HL-60 (cell line): ENCODE results near the gene HEPN1.

Experiments
- DNase-seq, 2 experiments: peaks; one replicate each; pipeline ENCODE4 v3.0.0-alpha.2; 2010 to 2020; ENCODE audit warnings: low read depth in 1 of 2, low spot score in 1 of 2
- H3K27ac ChIP-seq: fragments of 250-450 bp; sonication (Bioruptor Pico); replicated peaks from 2 replicates; pipeline ENCODE4 v1.5.1; 2020; ENCODE audit warnings: mild to moderate bottlenecking, moderate library complexity
- H3K27me3 ChIP-seq: fragments of 250-450 bp; sonication (Bioruptor Pico); 2 replicates; pipeline ENCODE4 v1.5.1; 2021; ENCODE audit warnings: mild to moderate bottlenecking, moderate library complexity; ENCODE audit not compliant: insufficient read depth, poor library complexity, severe bottlenecking
- H3K4me3 ChIP-seq: replicated peaks from 2 replicates; pipeline ENCODE4 v1.5.1; 2011; ENCODE audit warnings: mild to moderate bottlenecking, control low read depth, low read length; ENCODE audit not compliant: insufficient read depth
- GABPA ChIP-seq: IDR thresholded peaks from 2 replicates; pipeline ENCODE4 v1.6.1; 2012; ENCODE audit warnings: low read depth
- POLR2AphosphoS5 ChIP-seq: IDR thresholded peaks from 2 replicates; pipeline ENCODE4 v1.6.1; 2012; ENCODE audit warnings: low read depth
- SPI1 ChIP-seq: IDR thresholded peaks from 2 replicates; pipeline ENCODE4 v1.6.1; 2012; ENCODE audit warnings: low read depth, mild to moderate bottlenecking, borderline replicate concordance
- TF ChIP-seq, protein P1 (sequence below): IDR thresholded peaks from one replicate; pipeline ENCODE4 v1.5.1; 2011; ENCODE audit warnings: low read length, control low read depth, inconsistent platforms; ENCODE audit not compliant: insufficient read depth
- TF ChIP-seq, protein P2 (sequence below): IDR thresholded peaks from 2 replicates; pipeline ENCODE4 v1.6.1; 2012; ENCODE audit warnings: low read depth; ENCODE audit not compliant: insufficient replicate concordance

The HEPN1 gene

DNA sequence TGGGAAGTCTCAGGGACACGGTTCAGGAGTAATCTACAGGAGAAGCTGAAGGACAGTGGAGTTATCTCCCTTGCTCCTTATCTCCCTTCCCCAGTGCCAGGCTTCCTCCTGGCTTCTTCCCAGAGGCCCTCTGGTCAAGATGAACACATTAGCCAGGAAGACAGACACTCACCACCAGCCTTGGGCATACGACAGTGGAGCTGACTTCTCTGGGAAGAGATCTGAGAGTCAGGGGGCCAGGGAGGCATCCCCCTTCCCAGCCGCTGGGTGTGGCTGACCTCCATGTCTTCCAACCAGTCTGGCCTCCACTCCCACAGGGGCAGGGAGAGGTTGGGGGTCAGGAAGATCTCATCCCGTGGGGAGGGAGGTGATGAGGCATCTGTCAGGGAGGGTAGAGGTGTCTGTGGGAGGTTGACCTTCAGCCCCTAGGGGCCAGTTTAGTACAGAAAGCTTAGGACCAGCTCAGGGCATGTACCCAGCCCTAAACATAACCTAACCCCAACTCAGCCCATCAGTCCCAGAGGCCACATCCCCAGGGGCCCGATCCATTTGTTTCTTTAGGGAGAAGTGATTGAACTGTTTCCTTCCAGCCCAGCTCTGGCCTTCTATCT is 34.1 kb upstream of the HEPN1 start:
- TF ChIP-seq, protein P1, sequence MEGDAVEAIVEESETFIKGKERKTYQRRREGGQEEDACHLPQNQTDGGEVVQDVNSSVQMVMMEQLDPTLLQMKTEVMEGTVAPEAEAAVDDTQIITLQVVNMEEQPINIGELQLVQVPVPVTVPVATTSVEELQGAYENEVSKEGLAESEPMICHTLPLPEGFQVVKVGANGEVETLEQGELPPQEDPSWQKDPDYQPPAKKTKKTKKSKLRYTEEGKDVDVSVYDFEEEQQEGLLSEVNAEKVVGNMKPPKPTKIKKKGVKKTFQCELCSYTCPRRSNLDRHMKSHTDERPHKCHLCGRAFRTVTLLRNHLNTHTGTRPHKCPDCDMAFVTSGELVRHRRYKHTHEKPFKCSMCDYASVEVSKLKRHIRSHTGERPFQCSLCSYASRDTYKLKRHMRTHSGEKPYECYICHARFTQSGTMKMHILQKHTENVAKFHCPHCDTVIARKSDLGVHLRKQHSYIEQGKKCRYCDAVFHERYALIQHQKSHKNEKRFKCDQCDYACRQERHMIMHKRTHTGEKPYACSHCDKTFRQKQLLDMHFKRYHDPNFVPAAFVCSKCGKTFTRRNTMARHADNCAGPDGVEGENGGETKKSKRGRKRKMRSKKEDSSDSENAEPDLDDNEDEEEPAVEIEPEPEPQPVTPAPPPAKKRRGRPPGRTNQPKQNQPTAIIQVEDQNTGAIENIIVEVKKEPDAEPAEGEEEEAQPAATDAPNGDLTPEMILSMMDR: no peak
- TF ChIP-seq GABPA (no peak), POLR2AphosphoS5 (no peak), SPI1 (no peak)
- TF ChIP-seq, protein P2, sequence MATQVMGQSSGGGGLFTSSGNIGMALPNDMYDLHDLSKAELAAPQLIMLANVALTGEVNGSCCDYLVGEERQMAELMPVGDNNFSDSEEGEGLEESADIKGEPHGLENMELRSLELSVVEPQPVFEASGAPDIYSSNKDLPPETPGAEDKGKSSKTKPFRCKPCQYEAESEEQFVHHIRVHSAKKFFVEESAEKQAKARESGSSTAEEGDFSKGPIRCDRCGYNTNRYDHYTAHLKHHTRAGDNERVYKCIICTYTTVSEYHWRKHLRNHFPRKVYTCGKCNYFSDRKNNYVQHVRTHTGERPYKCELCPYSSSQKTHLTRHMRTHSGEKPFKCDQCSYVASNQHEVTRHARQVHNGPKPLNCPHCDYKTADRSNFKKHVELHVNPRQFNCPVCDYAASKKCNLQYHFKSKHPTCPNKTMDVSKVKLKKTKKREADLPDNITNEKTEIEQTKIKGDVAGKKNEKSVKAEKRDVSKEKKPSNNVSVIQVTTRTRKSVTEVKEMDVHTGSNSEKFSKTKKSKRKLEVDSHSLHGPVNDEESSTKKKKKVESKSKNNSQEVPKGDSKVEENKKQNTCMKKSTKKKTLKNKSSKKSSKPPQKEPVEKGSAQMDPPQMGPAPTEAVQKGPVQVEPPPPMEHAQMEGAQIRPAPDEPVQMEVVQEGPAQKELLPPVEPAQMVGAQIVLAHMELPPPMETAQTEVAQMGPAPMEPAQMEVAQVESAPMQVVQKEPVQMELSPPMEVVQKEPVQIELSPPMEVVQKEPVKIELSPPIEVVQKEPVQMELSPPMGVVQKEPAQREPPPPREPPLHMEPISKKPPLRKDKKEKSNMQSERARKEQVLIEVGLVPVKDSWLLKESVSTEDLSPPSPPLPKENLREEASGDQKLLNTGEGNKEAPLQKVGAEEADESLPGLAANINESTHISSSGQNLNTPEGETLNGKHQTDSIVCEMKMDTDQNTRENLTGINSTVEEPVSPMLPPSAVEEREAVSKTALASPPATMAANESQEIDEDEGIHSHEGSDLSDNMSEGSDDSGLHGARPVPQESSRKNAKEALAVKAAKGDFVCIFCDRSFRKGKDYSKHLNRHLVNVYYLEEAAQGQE: no peak
- DNase-seq: no peak
- H3K27me3 ChIP-seq: no peaks in the 10 kb centered on the region
- no peak overlapping the region for H3K4me3 ChIP-seq
- H3K27ac ChIP-seq: no peak overlapping the region

DNA sequence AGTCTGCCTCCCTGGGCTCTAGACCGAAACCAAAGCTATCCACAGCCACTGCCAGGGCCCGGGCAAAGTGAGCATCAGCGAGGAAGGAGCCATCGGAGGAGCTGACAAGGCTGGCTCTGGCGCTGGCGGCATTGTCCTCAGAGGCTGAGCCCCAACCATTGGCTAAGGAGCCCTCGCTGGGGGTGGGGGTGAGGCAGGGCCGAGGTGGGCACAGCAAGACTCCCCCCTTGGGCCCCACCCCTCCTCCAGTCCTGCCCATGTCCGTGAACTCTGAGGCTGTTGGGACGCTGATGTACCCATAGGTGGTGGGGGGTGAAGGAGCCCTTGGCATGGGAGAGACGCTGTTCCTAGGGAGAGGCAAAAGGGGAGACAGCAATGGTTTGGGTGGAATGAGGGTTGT is 32.6 kb upstream of the HEPN1 start:
- Histone ChIP-seq H3K27ac (no peak overlapping the region), H3K4me3 (no peak overlapping the region), H3K27me3 (no peaks in the 10 kb centered on the region)
- no peak for DNase-seq
- TF ChIP-seq SPI1 (no peak), POLR2AphosphoS5 (no peak), GABPA (no peak)
- TF ChIP-seq, protein P2: no peak
- TF ChIP-seq, protein P1: no peak

DNA sequence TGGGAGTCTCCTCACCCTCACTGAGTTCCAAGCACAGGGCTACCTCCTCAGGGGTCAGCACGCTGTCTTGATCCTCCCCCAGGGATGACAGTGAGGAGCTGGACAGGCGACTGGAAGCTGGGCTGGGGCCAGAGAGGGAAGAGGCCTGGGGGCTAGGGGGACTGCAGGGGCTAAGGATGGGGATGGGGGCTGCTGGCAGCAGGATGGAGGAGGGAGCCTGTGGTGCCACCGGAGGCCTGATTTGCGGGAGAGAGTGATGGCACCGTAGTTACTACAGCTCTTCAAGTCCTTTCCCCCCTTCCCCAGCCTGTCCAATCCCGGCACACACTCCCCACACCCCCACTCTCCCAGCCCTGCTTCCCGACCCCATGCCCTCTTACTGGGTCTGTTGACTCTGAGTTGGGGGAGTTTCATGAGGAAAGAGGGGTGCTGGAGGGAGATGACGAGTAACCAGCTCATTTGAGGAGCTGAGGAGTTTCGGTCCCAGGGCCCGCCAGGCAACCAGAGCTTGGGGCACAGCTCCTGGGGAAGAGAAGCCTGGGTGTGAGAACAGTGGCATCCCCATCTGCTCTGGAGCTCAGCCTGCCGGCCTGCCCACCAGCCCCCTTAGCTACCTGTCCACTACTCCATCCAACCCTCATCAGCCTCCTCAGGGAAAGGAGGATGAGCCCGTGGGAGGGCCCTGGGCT is 31.9 kb upstream of the HEPN1 start:
- H3K27ac ChIP-seq: no peak overlapping the region
- no peak for DNase-seq
- no peak for TF ChIP-seq GABPA
- TF ChIP-seq, protein P1: no peak
- no peak for TF ChIP-seq POLR2AphosphoS5
- TF ChIP-seq SPI1: no peak
- TF ChIP-seq, protein P2: no peak
- H3K4me3 ChIP-seq: no peak overlapping the region
- H3K27me3 ChIP-seq: no peaks in the 10 kb centered on the region
